Umbilical cord (tissue), 2 donors: ENCODE results near the gene GPC6. TPM values are rescaled to one million over a fixed set of nuclear protein-coding genes. Genes with fewer than 3 reads are reported as not detected.
A peak's percentile ranks its signal among the peaks of the same experiment; 100 is the strongest.
"Not testable (repeated sequence)": the region's sequence is repeated elsewhere in the genome, so short reads cannot be mapped to it uniquely, and the experiment has no call there.

Experiments
- DNase-seq: peaks from one replicate; pipeline ENCODE4 v3.0.0-alpha.2; 2015; ENCODE audit warnings: low spot score
- total RNA-seq: library from RNA; depleted of rRNA; stranded (reverse); fragments of >200 nt; gene quantifications from one replicate; pipeline ENCODE4 v1.2.3, GENCODE V29; 2014; ENCODE audit warnings: low replicate concordance; ENCODE audit not compliant: insufficient read depth

Gene GPC6
- total RNA-seq, 1 donor from 2014 or later, result 37.6 TPM

DNA sequence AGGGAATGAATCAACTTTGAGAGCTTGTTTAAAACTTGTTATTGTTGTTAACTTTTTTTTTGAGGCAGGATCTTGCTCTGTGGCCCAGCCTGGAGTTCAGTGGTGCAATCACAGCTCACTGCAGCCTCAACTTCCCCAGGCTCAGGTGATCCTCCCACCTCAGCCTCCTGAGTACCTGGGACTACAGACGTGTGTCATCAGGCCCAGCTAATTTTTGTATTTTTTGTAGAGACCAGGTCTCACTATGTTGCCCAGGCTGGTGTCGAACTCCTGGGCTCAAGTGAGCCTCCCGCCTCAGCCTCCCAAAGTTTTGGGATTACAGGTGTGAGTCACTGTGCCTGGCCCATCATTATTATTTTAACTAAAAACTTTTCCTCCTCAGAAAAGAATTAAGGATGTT, 1117.1 kb downstream of the GPC6 start:
- not testable (repeated sequence) for DNase-seq

DNA sequence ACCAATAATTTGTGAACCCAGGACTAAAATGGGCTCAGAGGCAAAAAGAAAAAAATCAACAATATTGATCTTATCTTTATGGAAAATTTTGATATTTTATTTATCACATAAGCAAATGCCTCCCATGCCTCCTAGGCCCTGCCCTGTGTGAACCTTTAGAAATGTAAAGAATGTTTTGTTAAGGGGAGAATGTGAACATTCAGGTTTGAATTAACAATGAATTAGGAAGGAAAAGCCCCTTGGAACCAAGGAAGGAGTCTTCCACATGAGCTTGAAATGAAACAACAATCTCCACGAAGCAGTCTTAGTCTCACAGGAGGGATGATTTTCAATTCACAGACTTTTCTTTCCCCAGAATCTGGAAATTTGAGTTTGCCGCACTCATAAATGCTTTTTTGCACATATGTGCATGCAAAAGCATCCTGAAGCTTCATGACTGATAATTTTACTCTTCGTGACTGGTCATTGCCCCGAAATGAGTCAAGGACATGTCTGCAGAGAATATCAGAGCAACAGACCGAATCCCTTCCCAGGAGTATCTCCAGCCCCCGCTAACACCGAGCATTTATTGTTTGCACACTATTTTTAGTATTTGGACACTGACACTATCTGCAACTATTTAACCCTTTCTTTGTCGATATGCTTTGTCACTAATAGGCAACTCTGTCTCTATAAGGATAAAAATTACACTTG, 1117.7 kb downstream of the GPC6 start:
- DNase-seq, result peak; percentile 84

DNA sequence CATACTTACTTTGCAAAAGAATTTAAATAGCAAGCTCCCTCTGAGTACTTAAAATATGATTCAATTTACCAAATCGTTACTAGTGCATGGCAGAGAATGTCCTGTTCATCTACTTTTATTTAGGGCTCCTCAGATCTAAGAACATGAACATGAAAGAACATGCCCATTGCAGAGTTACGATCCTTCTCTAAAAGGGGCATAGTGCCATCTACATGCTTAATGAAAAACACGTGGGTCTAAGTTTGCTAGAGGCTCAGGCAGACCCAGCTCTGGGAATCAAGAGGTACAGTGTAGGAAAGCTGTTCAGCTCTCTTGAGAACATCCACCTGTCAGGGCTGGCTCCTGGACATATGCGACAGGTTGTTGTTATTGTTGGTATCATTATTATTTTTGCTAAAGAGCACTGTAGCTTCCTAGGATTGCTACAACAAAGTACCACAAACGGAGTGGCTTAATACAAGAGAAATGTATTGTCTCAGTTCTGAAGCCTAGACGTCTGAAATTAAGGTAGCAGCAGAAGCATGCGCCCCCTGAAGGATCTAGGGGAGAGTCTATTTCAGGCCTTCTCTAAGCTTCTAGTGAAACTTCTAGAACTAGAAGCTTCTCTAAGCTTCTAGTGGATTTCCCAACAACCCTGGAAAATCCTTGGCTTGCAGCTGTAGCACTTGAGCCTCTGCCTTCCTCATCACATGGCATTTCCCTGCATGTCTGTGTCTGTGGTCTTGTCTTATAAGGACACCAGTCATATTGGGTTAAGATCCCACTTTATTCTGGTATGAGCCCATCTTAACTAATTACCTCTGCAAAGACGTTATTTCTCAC, 1119.0 kb downstream of the GPC6 start:
- DNase-seq, result peak; percentile 75

DNA sequence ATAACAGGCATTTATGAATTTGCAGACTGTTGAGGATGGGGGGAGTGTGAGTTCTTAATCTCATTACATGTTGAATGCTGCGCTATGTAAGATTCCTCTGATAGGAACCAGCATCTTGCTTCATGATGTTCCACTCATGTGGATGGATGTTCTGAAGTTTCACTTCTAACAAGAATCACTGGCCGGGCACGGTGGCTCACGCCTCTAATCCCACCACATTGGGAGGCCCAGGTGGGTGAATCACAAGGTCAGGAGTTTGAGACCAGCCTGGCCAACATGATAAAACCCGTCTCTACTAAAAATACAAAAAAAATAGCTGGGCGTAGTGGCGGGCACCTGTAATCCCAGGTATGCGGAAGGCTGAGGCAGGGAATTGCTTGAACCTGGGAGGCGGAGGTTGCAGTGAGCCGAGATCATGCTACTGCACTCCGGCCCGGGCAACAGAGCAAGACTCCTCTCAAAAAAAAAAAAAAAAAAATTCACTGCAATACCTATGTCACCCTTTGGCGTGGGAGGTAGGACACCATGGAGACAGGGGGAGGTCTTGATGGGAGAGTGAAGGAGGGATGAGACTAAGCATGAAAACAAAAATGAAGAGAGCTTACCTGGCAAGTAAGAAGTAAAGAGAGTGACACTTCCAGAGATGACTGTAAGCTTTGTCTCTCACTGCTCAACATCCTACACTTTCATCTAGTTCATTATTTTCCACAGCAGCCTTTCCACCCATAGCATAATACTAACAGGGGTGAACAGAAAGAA, 1119.8 kb downstream of the GPC6 start:
- no peak for DNase-seq

DNA sequence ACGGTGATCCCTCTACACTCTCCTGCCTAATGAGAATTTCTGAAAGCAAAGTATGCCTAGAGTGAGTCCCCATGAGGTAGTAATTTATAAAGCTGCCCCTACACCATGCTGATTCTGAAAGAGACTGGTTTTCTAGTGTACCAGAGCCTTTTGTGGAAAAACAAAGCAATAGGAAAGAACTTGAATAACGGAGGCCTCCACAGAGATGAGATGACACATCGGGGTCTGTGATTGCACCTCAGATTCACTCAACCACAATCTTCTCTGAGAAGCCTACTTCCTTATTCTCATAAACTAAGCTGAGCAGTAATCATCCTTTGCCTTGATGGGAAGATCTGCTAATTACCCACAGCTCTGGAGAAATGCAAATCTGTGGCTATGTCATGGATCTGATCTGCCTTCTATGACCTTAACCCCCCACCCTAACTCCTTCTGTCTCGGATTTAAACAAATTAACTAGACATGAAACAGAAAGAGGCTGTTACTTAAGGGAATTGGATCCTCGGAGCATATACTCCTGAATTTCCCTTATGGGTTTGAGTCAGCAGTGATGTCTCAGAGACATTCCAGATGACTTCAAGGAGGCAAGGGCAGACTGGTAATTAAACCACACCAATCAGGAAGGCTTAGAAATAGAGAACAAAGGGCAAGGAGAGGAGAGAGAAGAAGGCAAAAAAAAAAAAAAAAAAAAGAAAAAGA, 1124.8 kb downstream of the GPC6 start:
- peak; percentile 77 for DNase-seq

DNA sequence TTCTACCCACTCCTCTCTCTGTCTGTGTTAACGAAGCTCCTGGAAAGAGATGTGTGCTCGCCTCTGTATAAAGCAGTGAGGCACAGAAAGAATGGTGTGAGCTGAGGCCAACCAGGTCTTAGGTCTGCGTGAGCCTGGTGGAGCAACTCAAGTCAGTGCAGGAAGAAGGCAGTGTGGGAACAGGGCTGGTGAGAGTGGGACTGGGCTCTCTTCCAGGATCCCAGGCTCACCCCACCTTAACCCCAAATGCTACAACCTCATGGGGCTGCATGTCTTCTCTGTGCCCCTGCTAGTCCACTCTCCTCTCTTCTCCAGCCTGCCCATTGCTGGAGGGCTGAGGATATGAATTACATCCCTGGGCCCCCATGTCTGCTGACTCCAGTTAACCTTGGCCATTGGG, 1125.5 kb downstream of the GPC6 start:
- peak; percentile 29 for DNase-seq

DNA sequence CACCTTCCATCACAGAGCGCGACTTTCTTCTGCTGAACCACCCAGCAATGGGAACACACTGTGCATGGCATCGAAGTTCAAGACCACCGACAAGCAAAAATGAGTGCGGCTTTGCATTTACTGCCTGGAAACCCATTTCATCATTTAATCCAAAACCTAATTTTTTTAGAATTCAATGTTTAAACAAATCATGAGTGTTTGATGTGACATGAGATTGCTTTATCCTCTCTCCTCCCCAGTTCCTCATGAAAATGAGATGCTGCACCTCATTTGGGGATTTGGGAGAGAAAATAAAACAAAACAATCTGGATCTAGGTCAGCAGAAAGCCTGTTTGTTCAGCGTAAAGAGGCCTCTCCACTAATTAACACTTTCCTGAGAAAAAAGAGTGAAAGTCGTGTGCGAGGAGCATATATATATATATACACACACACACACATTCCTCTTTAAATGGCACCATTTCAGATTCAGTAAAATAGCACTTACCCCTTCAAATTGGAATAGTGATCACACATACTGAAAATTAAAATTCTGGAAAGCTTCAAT, 1126.6 kb downstream of the GPC6 start:
- DNase-seq, result no peak

DNA sequence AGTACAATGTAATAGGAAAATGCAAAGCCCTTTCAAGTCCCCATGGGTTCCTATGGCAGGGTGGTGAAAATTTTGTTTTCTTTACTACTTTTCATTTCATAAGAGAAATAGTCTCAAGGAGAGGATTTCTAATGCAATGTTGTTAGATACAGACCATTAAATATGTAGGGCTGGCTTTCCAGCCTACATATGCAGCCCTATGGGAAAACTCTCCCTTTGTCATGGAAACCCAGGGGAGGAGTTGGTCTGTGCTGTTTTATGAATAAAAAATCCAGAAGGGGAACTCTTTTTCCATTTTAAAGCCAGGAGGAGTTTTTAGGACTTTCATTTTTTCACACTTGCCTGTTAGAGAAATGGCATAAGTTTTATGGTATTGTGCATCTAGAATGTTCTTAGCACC, 1133.3 kb downstream of the GPC6 start:
- DNase-seq, result no peak

DNA sequence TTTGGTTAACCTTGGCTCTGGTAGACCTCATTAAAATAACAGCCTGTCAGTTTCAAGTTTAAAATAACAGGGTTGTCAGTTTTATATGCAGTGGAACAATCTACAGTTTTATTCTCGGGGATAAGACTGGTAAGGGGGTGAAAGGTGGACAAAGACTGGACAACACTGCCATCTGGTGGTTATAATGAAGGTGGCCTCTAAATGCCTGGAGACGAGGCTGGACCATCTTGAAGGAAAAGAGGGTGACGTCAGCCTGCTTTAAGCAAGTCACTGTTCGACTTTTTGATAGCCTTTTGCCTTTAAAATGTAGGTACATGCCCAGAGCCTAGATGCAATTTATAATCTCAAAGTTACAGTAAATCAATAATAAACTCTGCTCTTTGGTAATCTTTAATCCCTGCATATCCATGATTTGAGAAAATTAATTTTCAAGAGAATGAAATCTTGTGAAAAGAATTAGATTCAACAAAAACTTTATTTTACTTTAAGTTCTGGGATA, 1135.9 kb downstream of the GPC6 start:
- peak; percentile 92 for DNase-seq

DNA sequence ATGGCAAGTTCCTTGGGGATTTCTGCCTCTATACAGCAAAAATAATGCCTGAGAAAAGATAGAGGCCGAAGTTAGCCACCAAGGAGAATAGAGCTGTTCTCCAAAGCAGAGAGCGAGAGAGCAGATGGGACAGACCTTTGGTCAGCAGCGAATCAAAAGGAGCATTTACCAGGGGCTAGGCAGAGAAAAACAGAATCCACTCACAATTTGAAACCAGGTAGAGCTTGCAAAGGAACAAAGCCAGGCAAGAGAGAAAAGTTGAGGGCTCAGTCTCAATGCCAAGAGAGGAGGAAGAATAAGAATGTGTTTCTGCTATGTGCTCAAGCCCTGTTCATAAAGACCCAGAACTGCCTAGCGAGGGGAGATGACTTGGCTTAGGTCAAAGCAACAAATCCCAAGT, 1140.1 kb downstream of the GPC6 start:
- no peak for DNase-seq

DNA sequence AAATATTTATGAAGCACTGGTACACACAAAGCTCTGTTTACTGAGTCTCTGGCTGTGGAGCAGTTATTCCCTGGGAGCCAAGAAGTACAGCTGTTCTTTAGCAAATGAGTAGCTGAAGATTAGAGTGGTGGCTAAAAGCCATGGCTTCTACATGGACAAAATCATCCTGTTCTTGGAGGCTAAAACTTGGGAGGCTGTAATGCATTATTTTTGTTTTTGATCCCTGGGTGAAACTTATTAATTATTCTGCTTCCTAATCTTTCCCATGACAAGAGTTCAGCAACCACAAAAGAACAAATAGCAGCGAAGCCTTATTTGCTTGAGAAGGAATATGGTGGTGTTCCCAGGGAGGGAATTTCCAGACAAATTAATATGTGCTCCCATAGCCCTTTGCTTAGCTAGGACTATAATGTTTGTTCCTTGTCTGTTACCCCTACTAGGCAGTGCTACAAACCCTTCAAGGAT, 1143.4 kb downstream of the GPC6 start:
- DNase-seq, result peak; percentile 48

DNA sequence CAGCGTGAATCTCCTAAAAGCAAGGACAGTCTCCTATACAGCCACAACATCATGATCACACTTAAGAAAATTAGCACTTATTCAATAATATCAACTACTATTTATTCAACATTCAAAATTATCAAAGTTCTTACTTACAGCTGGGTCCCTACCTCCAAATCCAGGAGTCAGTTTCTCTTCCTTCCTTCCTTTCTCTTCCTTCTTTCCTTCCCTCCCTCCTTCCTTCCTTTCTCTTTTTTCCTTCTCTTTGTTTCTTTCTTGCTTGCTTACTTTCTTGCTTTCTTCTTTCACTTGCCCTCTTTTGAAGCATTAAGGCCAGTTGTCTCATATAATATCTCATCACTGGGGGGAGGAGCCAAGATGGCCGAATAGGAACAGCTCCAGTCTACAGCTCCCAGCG, 1145.2 kb downstream of the GPC6 start:
- no peak for DNase-seq

DNA sequence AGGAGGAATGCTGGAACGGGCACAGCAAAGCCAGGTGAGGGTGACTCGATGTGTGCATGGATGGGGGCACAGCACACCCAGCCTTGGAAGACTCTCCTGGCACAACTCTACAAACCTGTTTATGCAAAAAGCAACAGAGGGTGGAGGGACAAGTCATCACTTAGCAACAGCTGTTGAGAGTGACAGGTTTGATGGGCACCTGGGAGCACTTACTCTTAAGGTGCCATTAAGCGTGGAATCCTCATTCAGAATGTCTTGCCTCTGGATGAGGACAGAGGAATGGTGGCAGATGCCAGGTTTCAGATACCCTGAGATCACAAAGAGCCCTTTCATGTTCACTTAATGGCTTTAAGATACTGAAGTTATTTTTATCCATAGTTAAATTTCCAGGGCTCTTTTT, 1155.9 kb downstream of the GPC6 start:
- no peak for DNase-seq

DNA sequence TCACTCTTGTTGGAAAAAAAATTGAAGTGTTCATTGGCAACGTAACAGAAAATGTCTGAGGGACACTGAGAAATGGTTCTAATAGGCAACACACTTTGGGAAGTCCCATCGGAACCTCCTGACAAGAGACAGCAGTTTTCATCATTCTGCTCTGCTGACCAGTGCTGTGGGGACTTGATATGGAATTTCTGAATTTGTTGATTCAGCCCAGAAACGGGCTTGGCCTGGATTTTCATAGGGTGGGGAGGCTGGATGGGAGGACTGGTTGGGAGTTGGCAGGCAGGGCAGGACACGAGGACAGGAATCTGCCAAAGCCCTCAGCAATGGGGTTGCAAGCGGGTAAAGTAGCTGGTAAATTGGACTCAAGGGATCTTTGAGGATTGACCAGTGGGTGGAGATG, 1156.4 kb downstream of the GPC6 start:
- no peak for DNase-seq

DNA sequence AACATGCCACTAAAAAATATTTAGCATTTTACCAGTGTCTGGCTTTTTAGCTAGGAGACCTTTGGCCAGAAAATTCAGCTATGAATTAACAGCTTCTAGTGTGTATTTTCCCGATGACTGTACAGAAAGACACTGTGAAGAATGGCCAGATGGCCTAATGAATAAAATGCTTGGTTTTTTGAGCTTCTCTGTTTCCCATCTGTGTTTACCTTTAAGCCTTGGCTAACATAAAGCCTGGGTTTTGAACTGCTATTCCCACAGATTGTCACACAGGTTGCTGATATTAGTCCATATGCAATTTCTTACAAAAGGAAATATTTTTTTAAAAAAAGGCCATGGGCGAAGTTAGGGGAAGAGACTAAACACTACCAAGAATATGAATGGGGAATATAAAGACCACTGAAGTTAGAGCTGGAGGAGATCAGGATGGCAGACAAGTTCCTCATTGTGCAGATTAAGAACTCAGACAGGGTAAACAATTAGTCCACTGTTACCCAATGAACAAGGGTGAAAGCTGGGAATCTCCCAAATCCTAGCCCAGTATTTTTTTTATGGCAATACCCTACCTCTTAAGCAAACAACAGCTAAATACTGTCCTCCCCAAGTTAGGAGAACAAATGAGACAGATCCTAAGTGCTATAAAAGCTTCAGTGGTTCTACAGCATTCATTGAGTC, 1157.8 kb downstream of the GPC6 start:
- DNase-seq, result no peak

DNA sequence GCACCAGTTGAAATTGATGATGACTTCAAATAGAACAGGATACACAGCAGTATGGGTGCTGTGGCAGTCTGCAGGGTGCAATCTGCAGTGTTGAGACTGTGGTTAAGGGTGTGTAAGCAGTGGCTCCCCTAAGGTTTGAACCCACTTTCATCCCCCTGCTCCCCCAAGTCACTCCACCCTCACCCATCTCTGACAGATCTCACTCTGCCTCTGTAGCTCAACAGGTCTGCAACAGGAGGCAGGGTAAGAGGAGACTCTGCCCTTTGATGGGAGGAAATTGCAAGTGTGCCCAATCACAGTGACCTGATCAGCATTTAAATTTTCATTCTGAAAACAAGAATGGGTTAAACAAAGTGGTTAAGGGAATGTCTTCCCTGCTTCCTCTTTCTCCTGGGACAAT, 1160.4 kb downstream of the GPC6 start:
- DNase-seq, result no peak

DNA sequence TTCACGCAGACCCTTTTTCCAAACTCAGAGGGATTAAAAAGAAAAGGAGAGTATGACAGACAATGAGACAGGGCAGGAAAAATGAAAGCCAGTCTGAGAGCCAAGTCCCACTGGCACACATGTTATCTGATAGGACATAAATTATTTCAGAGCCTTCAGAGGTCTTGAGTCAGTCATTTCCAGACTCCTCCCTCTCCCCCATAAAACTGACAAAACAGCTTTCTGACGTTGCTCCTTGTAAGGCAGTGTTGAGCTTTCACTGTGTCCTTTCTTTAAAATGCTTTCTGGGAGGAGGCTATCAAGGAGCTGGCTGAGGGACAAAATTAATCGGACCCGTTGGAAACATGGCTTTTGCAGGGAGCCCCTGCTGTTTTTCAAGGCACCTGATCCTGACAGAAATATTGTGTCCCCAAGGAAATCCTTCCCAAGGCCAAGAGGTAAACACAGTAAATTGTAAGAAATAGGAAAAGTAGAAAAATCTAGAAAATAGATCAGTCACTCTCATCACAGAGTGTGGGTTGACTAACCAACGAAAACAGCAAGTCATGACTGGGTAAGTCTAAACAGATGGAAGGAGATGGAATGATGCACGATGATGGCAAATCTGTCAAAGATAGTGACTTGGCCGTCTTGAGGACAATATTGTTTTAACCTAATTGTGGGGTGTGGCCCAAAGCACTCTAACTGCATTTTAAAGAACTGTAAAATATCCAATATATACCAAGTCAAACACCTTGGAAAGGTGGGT, 1163.2 kb downstream of the GPC6 start:
- DNase-seq, result peak; percentile 67

DNA sequence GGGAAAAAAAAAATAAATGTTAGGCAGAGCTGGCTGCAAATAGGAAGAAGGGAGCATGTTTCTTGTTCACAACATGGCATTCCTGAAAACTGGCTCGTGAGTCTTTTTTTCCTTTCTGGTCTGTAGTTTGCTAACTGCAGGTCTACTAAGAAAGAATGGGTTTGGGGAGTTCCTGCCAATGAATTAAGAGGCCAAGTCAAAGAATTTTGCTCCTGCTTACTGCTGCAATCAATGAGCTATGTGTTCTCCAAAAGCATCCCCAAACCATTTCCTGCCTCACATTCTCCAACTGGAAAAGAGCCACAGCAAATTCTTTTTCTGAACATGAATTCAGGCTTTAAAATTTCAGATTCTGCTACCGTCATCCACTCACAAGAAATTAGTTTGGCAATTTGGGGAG, 1164.3 kb downstream of the GPC6 start:
- no peak for DNase-seq

DNA sequence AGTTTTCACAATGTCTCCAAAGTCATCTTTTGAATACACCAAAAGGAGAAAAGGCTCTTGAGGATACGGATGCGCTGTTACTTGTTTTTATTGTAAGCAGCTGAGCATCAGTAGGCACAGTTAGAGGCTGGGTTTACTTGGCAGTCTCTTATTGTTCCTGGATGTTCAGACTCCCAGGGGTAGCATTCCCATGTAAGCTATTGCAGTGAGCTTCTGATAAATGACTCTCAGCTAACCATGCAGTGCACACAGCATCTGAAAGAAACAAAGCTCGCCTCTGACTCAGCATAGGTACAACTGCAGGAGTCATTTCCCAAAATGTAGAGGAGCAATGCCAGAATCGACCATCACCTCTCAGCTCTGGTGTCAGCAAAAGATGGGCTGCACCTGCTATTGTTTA, 1168.1 kb downstream of the GPC6 start:
- DNase-seq, result no peak

DNA sequence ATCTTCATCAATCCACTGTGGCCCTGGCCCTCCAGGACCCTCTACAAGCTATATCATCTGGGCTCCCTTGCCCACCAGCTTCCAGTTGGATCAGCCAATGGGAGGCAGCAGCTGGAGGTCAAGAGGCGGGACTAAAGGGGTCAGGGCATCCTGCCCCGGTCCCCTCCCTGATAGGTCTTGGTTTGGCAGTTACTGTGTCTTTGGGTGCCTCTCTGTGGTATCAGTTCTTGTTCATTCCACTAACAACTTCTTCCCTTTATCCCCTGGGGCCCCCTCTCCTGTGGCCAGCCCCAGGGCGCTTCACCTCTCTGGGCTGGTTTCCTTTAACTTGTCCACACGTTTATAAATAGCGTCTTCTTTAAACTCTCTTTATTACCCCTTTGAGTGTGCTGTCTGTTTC, 1169.3 kb downstream of the GPC6 start:
- DNase-seq, result no peak
